NT2/D1 (cell line): Measurements from ENCODE around the gene DENND6B.

Experiments
- YY1 ChIP-seq: IDR thresholded peaks from 2 replicates; pipeline ENCODE4 v1.6.1; 2011; ENCODE audit not compliant: insufficient read length, insufficient read depth
- ZNF274 ChIP-seq: IDR thresholded peaks from 2 replicates; pipeline ENCODE4 v1.6.1; 2011; ENCODE audit warnings: mild to moderate bottlenecking, low read depth, low read length

DNA sequence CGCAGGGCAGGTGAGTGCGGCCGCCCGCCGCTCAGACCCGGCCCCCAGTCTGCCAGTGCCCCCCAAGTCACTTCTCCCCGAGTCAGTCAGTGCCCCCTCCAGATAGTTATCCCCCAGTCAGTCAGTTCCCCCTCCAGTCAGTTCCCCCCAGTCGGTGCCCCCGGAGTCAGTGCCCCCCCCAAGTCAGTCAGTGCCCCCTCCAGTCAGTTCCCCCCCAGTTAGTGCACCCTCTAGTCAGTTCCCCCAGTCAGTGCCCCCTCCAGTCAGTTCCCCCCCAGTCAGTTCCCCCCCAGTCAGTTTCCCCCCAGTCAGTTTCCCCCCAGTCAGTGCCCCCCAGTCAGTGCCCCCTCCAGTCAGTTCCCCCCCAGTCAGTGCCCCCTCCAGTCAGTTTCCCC lies 16.7 kb upstream of the DENND6B start:
- no peak for TF ChIP-seq ZNF274
- no peak for TF ChIP-seq YY1
